A673 (cell line): ENCODE measurements around the gene MAPK8IP3. TPM values are rescaled to one million over a fixed set of nuclear protein-coding genes. Genes with fewer than 3 reads are reported as not detected.

ENCODE experiments used
- BruUV-seq: library from RNA; stranded (reverse); fragments of 400-500 nt; replicated peaks from 2 replicates; lab custom pipeline; 2021; lab: Mats Ljungman, UMichigan
- CTCF ChIA-PET: fragments of 300-600 bp; sonication (Branson Sonifier 250); formaldehyde crosslinking; loops from one replicate; lab custom pipeline; 2022; ENCODE audit warnings: antibody characterized with exemption; lab: Charles Lee
- POLR2A ChIA-PET: fragments of 300-600 bp; sonication (Branson Sonifier 250); formaldehyde crosslinking; loops from one replicate; lab custom pipeline; 2022; ENCODE audit warnings: antibody characterized with exemption; ENCODE audit not compliant: low non-redundant PET; lab: Charles Lee
- DNase-seq: peaks from one replicate; pipeline ENCODE4 v3.0.0-alpha.2; 2015; ENCODE audit warnings: low spot score
- H3K27ac ChIP-seq: fragments of 200-600 bp; sonication (generic); 2 replicates; pipeline ENCODE4 v1.5.1; 2016; ENCODE audit warnings: mixed run types, low read depth, mild to moderate bottlenecking, mixed read lengths, antibody characterized with exemption, low read length; ENCODE audit not compliant: poor library complexity, severe bottlenecking
- H3K27me3 ChIP-seq: fragments of 200-600 bp; sonication (generic); replicated peaks from 2 replicates; pipeline ENCODE4 v1.6.1; 2017; ENCODE audit warnings: mixed run types, low read depth, mild to moderate bottlenecking, mixed read lengths, antibody characterized with exemption, low read length; ENCODE audit not compliant: insufficient read depth, poor library complexity
- H3K36me3 ChIP-seq: fragments of 200-600 bp; sonication (generic); 2 replicates; pipeline ENCODE4 v1.6.1; 2016; ENCODE audit warnings: mixed run types, mild to moderate bottlenecking, mixed read lengths, antibody characterized with exemption, low read length; ENCODE audit not compliant: insufficient read depth, poor library complexity, severe bottlenecking
- H3K4me1 ChIP-seq: fragments of 200-600 bp; sonication (generic); 2 replicates; pipeline ENCODE4 v1.6.1; 2017; ENCODE audit warnings: mixed run types, mild to moderate bottlenecking, mixed read lengths, antibody characterized with exemption, low read length; ENCODE audit not compliant: insufficient read depth, poor library complexity, severe bottlenecking
- H3K4me3 ChIP-seq: fragments of 200-600 bp; sonication (generic); 2 replicates; pipeline ENCODE4 v1.5.1; 2016; ENCODE audit warnings: low read depth, mixed run types, mild to moderate bottlenecking, mixed read lengths, low read length; ENCODE audit not compliant: poor library complexity, severe bottlenecking
- H3K9me3 ChIP-seq: fragments of 200-600 bp; sonication (generic); 2 replicates; pipeline ENCODE4 v1.6.1; 2016; ENCODE audit warnings: mixed run types, low read depth, mild to moderate bottlenecking, mixed read lengths, antibody characterized with exemption, low read length; ENCODE audit not compliant: poor library complexity, severe bottlenecking
- CTCF ChIP-seq: fragments of 300-800, 200-600 bp; sonication (generic); conservative IDR thresholded peaks from 2 replicates; pipeline ENCODE4 v1.5.1; 2017; ENCODE audit warnings: low read depth, mild to moderate bottlenecking, antibody characterized with exemption, low read length, moderate library complexity, mixed read lengths
- EZH2 ChIP-seq: fragments of 200-600 bp; sonication (generic); IDR thresholded peaks from 2 replicates; pipeline ENCODE4 v1.6.1; 2017; ENCODE audit warnings: borderline replicate concordance, low read depth, mild to moderate bottlenecking, mixed read lengths, antibody characterized with exemption, low read length; ENCODE audit not compliant: poor library complexity, severe bottlenecking
- intact Hi-C: fragments of 100-400 bp; cut with micrococcal nuclease; formaldehyde crosslinking; loops from one replicate; pipeline ENCODE4 v1.10.0; 2022; ENCODE audit not compliant: unreplicated experiment
- total RNA-seq: library from RNA; stranded (reverse); gene quantifications from 2 replicates; pipeline ENCODE4 v1.2.3, GENCODE V29; 2021

Gene MAPK8IP3
- total RNA-seq, 1 experiment from 2014 or later: 69.2 TPM

- no peaks in the 10 kb centered on the region for H3K4me1 ChIP-seq
- POLR2A ChIA-PET: no interaction called here
- no peaks in the 10 kb centered on the region for H3K9me3 ChIP-seq
- intact Hi-C loops: no loop called here
- H3K4me3 ChIP-seq: no peak overlapping the region
- TF ChIP-seq CTCF (no peak), EZH2 (no peak)
- H3K36me3 ChIP-seq: peaks cover 18% of the 10 kb centered on the region
- BruUV-seq: no TSS peak
- CTCF ChIA-PET: no interaction called here
- no peak for DNase-seq
- H3K27me3 ChIP-seq: no peaks in the 10 kb centered on the region
- no peak overlapping the region for H3K27ac ChIP-seq
Measured at GRCh38 chr16:1786242-1787055, 80.5 kb downstream of the MAPK8IP3 start.

- no peak for TF ChIP-seq EZH2
- TF ChIP-seq CTCF: no peak
- ChIA-PET POLR2A (no interaction called here), CTCF (no interaction called here)
- H3K36me3 ChIP-seq: peaks cover 18% of the 10 kb centered on the region
- intact Hi-C loops: no loop called here
- no peaks in the 10 kb centered on the region for H3K4me1 ChIP-seq
- no peak for DNase-seq
- no peak overlapping the region for H3K27ac ChIP-seq
- BruUV-seq: no TSS peak
- H3K27me3 ChIP-seq: no peaks in the 10 kb centered on the region
- no peaks in the 10 kb centered on the region for H3K9me3 ChIP-seq
- H3K4me3 ChIP-seq: no peak overlapping the region
Measured at GRCh38 chr16:1787056-1787321, 81.0 kb downstream of the MAPK8IP3 start.

GRCh38 chr16:1787322-1788094 is 81.5 kb downstream of the MAPK8IP3 start:
- BruUV-seq: no TSS peak
- intact Hi-C loops: no loop called here
- no peaks in the 10 kb centered on the region for H3K27me3 ChIP-seq

More at GRCh38 chr16:1787322-1788094, 81.5 kb downstream of the MAPK8IP3 start:
- Histone ChIP-seq H3K9me3 (no peaks in the 10 kb centered on the region), H3K4me1 (no peaks in the 10 kb centered on the region), H3K36me3 (peaks cover 18% of the 10 kb centered on the region), H3K4me3 (no peak overlapping the region), H3K27ac (no peak overlapping the region)
- POLR2A ChIA-PET: no interaction called here
- no peak for TF ChIP-seq EZH2
- TF ChIP-seq CTCF: no peak
- DNase-seq: no peak
- CTCF ChIA-PET: no interaction called here
